Epithelial cell of prostate (primary cell): ENCODE data around the gene CRTC1.

Source experiments
- DNase-seq: peaks from one replicate; pipeline ENCODE4 v3.0.0-alpha.2; 2011; ENCODE audit warnings: low read depth, low spot score
- H3K27ac ChIP-seq: fragments of 450-650 bp; 2 replicates; pipeline ENCODE4 v1.5.1; 2017; ENCODE audit warnings: mild to moderate bottlenecking

The CRTC1 gene

DNA sequence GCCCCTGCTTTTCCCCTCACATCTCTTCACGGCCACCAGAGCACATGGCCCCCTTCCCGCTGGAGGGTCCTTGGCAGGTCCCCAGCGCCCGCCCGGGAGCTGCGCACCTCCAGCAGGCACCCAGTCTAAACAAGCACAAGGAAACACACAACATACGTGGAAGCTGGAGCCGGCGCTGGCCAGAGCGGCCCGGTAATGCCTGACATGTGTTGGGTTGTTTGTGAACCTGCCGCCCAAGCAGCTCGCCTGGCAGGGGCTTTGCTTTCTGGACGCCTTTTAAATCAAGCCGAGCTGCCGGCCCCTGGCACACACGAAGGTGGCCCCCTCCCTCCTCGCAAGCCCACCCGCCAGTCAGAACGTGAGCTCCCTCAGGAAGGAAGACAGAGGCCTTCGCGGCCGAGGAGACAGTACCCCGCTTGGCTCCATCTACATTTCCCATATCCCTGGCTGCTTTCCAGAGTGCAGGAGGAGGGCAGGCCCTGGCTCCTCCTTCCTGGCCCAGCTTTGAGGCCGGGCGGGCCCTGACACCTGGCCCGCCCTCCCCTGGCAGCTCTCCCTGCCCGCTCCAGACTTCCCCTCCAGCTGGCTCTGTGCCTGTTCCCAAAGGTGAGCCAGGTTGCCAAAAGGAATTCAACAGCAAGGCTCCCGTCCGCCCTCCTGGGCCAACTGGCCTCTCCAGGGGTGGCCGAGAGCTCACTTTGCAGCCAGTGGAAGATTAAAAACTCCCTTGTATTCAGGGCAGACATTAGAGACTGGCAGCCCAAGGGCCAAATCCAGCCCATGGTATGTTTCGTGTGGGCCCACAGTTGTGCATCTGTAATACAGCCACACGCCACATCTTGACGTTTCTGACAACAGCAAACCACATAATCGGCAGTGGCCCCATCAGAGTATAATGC, 78.9 kb downstream of the CRTC1 start:
- peak overlapping the region; percentile 87 for H3K27ac ChIP-seq

DNA sequence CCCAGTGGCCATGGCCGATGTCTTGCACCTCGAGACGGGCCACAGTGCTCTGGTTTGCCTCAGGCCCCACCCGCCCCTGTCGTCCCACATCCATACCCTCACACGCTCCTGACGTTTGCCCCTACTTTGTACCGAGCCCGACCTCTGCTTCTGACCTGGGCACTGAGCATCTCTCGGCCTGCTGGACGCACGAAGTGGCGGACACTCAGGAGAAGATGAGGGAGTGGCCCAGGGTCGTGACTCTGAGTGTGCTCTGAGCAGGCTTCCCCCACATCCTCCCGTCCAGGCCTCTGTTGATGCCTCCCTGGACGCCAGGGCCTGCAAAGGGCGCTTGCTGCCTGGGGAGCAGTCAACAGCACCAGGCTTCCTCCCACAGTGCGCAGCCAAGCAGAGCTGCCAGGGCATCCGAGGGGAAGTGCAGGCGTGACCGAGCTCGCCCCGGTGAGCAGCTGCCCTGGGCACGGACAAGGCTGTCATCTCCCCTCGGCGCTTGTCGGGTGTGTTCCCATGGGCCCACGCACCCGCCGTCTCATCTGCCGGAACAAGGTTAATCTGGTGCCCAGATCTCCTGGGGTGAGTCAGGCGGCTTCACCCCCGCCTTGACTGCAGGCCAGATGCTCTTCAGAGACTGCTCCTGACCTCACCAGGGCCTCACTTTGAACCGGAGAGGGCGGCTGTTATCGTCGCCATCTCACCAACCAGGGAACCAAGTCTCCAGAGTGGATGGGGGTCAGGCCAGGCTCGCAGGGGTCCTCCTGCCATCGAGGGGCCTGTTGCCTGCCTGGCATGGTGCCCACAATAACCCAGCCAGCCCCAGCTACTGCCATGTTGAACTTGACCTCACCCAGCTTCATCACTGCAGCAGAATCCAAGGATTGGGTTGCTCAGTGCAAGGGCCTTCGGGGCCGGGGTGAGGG, 80.5 kb downstream of the CRTC1 start:
- H3K27ac ChIP-seq = peak overlapping the region; percentile 87
- peak; percentile 89 for DNase-seq

More for the DNA sequence above, 78.9 kb downstream of the CRTC1 start:
- peak; percentile 40 for DNase-seq

GRCh38 chr19:18764591-18765051, 81.1 kb downstream of the CRTC1 start:
- no peak for DNase-seq

GRCh38 chr19:18765224-18765623, 81.7 kb downstream of the CRTC1 start:
- peak; percentile 33 for DNase-seq
- peak overlapping the region; percentile 87 for H3K27ac ChIP-seq

More at GRCh38 chr19:18764591-18765051, 81.1 kb downstream of the CRTC1 start:
- peak overlapping the region; percentile 87 for H3K27ac ChIP-seq

- H3K27ac ChIP-seq = no peak overlapping the region
- DNase-seq = no peak
Measured at GRCh38 chr19:18768046-18768771, 84.7 kb downstream of the CRTC1 start.

DNA sequence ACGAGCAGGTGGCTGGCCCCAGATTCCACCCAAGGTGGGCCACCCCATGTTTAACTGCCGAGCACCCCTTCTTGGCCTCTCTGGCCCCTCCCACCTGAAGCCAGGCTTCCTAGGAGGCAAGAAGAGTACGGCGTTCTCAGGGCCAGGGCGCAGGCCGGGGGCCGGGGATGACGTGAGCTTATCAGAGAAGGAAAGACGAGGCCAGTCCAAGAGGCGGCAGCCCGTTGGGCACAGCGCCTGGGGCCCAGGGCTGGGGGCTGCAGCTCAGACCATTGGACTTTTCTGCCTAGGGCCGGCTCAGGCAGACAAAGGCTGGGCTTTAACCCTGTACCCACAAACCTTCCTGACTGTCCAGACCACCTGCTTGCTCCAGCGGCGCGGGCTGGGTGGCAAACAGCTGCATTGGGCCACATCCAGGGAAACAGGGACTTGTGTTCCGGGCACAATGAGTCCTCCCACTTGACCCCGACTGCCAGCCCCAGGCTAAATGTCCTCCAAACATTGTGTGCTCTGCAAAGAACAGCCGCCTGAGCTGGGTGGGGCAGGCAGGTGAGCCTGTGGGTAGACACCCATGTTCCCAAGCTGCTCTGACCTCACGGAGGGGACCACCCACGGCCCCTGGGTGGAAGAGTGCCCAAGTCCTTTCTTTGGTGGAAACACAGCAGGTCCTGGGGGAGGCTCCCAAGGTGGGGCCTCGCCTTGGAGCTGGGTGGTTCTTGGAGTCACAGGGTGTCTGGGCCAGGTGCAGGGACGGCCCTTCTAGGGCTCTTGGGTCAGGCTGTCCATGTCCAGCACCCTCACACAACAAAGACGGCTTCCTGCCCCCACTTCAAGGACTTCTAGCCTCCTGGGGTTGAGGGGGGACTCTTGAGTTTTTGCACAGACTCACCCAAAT, 85.8 kb downstream of the CRTC1 start:
- H3K27ac ChIP-seq = no peak overlapping the region
- no peak for DNase-seq

GRCh38 chr19:18769989-18770528, 86.6 kb downstream of the CRTC1 start:
- DNase-seq = no peak
- no peak overlapping the region for H3K27ac ChIP-seq

DNA sequence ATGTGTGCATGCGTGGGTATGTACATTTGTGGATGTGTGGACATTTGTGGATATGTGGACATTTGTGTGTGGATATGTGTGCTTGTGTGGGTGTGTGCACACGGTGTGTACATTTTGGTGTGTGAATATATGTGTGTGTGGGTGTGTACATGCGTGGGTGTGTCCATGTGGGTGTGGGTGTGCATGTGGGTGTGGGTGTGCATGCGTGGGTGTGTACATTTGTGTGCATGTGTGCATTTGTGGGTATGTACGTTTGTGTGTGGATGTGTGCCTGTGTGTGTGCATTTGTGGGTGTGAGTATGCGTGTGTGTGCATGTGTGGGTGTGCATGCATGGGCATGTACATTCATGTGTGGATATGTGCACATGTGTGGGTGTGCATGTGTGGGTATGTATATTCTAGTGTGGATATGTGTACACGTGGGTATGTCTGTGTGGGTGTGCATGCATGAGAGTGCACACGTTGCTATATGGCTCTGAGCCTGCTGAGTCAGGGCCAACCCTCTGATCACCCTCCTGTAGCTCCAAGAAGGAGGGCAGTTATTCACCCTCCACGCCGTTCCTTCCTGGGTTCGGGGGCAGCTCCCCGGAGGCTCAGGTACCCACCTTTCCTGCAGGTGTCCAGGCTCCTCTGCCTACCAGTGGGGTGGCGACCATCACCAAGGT, 87.3 kb downstream of the CRTC1 start:
- no peak overlapping the region for H3K27ac ChIP-seq
- DNase-seq = no peak

- H3K27ac ChIP-seq = no peak overlapping the region
- DNase-seq = no peak
Measured at GRCh38 chr19:18771328-18772242, 88.1 kb downstream of the CRTC1 start.

DNA sequence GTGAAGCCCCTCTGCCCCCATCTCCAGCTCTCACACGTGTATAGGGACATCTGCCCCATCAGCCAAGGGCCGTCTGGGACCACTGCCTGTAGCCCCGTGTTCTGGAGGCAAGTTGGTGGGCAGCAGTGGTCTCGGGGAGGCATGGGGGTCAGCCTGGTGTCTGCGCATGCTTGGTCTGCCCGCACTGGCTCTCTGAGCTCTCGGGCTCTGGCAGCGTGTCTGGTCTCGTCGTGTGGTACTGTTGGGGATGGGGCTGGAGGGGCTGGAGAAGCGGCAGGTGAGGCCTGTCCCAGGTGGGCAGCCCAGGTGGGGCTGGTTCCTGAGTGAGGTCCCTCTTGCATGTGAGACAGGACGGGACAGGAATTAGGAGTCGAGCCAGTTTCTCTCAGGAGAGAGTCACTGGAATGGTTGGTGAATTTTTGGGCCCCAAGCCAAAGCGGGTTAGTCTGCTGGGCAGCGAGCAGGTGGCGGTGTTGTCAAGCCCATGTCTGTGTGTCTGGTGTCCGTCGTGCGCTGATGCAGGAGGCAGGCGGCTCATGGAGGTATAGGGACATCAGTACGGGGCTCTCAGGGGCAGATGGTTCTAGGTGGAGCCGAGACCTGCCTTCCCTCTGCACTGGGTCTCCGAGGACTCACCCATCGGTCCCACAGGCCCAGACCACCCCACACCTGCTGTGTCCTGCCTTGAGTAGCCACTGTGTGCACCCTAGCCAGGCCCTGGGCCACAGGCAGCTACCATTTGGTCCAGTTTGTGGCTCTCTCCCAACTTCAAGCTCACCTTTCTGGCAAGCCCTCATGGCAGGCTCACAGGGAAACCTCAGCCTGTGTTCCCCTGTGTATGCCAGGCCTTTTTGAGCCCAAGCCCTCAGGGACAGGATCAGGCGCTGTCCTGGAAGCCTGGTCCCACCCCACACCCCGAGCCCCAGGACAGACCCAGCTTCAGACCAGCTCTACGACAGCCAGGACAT, 89.4 kb downstream of the CRTC1 start:
- peak; percentile 34 for DNase-seq
- H3K27ac ChIP-seq = no peak overlapping the region

GRCh38 chr19:18773682-18774081, 90.2 kb downstream of the CRTC1 start:
- H3K27ac ChIP-seq = no peak overlapping the region
- no peak for DNase-seq

- DNase-seq = no peak
- no peak overlapping the region for H3K27ac ChIP-seq
Measured at GRCh38 chr19:18774107-18774506, 90.6 kb downstream of the CRTC1 start.

DNA sequence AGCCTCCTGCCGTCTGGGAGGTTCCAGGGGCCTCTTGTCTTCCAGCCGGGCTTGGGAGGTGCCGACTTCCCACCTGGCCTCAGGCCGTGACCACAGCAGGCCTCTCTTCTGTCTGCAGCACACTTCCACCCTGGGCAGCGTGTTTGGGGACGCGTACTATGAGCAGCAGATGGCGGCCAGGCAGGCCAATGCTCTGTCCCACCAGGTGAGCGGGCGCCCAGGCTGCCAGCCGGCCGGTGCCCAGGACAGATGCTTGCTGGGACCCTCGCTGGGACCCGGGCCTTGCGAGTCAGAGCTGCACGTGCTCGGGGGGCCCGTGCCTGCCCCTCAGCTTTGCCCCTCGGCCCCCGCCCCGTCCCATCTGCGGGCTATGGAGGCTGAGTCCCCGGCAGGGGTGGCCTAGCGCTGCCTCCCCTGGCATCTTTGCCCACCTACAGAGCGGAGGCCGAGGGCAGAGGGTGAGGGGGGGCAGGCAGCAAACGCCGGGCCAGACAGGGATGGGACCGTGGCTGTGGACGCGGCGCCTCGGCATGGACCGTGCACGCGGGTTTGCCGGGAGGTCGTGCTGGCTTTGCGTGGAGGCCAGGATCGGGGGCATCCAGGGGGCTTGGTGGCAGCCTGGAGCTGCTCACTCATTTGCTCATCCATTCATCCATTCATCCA, 91.4 kb downstream of the CRTC1 start:
- no peak overlapping the region for H3K27ac ChIP-seq
- no peak for DNase-seq

GRCh38 chr19:18775586-18776287, 92.3 kb downstream of the CRTC1 start:
- no peak for DNase-seq
- no peak overlapping the region for H3K27ac ChIP-seq

GRCh38 chr19:18776288-18776594, 92.8 kb downstream of the CRTC1 start:
- H3K27ac ChIP-seq = no peak overlapping the region
- DNase-seq = no peak
